HG02938 (cell line): ENCODE data around the gene GRAMD1A.
"Not testable (repeated sequence)": the region's sequence is repeated elsewhere in the genome, so short reads cannot be mapped to it uniquely, and the experiment has no call there.

Experiments
- ATAC-seq: cut with Tn5 transposase; IDR thresholded peaks from one replicate; pipeline ENCODE4 v1.9.1; 2021; ENCODE audit warnings: mild to moderate bottlenecking, moderate library complexity; ENCODE audit not compliant: unreplicated experiment

GRAMD1A gene

DNA sequence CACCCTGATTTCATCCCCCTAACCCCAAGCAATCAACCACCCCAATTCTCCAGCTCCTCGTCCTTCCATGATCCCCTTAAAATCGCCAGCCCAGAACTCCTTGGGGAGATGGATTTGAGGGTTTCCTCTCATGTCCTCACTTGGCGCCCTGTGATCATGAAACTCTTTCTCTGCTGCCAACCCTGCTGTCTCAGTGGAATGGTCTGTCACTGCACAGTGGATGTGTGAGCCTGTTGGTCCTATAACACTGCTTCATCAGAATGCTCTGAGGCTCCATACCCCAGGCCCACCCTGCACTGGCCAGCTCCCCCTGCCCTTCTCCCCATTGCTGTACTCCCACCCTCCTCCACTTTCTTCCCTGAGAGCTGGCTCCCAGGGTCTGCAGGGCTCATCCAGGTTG is 23.5 kb upstream of the GRAMD1A start:
- ATAC-seq: no peak

DNA sequence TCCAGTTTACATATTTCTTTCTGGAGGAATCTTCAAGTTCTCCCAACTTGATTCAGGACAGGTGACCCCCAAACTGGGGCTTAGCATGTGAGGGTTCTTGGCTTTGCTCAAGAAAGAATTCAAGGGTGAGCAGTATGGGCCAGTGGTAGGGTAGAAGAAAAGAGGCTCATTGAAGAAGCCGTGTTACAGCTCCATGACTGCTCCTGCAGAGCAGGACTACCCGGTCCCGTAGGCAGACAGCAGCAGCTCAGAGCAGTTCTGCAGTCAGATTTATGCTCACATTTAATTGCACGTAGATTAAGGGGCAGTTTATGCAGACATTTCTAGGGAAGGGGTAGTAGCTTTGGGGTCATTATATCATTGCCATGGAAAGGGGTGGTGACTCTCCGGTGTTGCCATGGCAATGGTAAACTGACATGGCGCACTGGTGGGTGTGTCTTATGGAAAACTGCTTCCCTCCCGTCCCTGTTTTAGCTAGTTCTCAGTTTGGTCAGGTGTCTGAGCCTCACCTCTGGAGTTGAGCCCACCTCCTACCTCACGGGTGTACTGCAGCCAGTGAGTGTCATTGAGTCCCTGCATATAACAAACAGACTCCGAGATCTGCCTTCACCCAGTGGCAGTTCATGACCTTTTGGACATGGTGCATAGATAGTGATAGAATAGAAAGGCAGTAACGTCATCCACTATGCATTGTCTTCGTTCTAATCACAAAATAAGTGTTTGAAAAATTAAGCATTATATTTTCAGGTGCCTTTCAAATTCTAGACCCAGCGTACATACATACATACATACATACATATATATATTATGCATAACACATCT is 20.1 kb upstream of the GRAMD1A start:
- no peak for ATAC-seq

DNA sequence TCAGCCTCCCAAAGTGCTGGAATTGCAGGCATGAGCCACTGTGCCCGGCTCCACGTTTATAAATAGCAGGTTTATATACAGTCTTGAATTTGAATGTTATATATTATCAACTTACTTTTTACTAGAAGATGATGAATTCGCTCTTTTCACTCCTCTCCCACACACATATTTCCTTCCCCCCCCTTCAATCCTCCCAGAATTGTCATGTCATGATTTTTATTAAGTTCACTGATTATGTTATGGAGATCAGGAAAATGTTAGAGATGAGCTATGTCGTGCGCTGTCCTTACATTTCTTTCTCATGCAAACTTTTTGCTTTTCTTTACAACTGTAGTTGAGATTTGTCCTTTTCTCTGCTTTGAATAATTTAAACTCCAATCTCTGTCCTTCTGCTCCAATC is 17.8 kb upstream of the GRAMD1A start:
- no peak for ATAC-seq

DNA sequence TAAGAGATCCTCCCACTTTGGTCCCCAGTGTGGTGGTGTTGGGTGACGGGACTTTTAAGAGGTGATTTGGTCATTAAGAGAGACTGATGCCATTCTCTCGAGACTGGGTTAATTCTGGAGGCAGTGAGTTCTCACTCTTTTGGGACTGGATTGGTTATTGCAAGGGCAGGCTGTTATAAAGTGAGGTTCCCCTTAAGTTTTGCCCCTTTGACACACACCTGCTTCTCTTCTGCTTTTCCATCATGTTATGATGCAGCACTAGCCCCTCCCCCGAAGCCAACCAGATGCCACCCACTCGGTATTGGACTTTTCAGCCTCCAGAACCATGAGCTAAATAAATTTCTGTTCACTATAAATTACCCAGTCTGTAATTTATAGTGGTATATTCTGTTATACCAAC is 16.3 kb upstream of the GRAMD1A start:
- ATAC-seq: no peak

DNA sequence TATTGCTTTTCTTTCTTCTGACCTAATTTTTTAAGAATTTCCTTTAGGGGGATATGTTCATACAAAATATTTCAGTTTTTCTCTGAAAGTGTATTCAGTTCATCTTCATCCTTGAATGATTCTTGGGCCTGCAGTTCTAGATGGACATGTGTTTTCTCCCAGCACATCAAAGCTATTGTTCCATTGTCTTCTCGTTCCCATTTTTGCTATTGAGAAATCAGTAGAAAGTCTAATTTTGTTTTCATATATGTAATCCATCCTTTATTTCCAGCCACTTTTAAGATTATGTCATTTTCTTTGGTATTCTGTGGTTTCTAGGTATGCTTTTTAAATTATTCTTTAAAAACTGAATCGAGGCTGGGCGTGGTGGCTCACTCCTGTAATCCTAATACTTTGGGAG is 15.8 kb upstream of the GRAMD1A start:
- no peak for ATAC-seq

DNA sequence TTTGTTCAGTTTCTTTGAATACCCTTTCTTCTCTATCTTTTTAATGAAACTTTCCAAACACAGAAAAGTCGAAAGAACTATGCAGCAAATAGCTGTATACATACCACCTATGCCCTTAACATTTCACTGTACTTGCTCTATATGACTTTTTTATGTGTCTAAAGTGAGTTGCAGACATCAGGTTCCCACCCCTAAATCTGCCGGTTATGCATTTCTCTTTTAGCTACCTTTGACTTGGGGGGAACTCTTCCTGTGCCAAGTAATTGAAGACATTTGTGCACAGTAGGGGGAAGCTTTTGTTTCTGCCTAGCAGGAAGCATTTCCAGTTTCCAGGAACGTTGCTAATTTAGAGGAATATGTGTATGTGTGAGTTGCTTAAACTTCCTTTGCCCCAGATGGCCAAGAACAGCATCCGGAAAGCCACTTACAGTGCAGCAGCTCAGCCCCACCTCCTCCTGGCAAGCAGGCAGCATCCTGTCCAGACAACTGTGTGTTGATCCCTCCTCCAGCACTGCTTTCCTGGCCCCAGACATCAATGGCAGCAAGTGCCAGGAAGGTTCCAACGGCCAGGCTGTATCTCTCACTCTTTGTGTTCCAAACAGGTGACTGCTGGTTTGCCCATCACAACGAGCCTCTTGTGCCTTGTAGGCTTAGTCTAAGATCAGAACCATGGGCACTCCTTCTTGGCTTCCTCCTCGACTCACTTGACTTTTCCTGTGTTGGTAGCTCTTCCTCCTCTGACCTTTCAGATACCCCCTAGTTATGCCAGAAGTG is 14.7 kb upstream of the GRAMD1A start:
- no peak for ATAC-seq

DNA sequence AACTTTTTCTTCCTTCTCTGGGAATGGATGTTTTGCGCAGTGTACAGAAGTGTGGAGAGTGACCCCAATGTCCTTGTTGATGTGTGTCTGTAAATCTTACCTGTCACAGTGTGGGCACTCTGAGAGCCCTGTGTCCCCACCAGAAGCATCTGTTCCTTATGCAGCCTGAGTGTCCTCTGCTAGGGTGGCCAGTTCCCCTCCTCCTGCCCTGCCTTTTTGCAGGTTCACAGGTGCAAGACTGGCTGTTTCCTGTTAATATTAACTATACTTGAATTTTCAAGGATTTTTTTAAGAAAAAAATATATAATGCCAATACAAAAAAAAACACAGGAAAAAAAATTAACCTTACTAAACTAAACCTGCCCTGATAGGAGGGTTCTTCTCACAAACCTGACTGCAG is 12.0 kb upstream of the GRAMD1A start:
- ATAC-seq: no peak

DNA sequence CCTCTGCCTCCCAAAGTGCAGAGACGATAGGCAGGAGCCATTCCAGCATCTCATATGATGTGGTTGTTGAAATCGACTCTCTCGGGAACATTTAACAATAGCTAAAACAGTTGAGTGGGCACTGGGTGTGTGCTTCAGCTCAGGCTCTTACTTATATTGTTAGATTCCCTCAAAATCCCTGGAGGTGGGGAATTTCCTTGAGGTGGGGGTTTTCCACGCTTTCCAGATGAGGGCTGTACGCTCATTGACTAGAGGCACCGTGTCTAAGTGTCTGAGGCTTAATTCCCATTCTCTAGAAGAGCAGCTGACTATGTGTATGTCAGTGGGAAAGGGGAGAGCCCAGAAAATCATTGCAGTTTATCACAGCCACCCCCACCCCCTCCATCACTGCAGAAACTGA is 10.8 kb upstream of the GRAMD1A start:
- no peak for ATAC-seq

DNA sequence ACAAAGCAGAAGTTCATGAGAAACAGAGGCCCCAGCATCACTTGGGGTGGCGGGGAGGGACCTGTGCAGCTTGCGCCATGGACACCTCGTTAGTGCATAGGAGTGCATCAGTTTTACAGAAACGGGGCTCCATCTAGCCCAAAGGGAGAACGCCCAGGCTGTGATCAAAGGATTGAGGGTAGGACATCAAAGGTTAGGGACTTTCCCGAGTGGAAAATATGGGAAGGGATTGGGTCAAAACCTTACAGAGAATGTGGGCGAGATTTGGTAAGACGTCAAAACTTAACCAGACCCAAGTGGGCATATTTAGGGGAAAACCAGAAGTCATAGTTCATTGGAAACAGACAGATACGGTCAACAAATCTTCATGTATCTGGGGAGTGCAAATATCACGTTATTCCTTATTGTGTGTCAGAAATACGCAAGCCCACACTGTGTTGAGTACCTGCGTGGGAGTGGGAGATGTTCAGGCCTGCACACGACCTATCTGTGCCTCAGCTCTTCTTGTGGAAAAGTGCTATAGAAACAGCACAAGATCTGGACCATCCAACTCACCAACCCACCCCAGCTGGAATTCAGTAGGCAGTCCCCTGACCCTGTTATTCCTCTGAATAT is 9.4 kb upstream of the GRAMD1A start:
- ATAC-seq: no peak

DNA sequence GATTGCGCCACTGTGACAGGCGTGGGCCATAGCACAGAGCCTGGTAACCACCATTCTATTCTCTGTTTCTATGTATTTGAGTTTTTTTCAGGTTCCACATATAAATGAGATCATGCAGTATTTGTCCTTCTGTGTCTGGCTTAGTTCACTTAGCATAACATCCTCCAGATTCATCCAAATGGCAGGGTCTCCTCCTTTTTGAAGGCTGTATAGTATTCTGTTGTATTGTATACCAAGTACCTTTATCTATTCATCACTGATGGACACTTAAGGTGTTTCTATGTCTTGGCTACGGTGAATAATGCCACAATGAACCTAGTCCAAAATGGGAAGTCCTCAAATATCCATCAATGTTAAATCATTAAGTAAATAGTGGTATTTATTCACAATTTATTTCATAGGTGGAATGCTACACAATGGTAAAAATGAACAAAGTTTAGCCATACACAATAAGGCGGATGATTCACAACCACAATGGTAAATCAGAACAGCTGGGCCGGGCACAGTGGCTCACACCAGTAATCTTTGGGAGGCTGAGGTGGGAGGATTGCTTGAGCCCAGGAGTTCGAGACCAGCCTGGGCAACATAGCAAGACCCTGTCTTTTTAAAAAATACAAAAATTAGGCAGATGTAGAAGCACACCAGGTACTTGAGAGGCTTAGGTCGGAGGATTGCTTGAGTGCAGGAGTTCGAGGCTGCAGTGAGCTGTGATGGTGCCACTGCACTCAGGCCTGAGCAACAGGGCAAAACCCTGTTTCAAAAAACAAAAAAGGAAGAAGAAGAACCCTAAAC is 8.4 kb upstream of the GRAMD1A start:
- no peak for ATAC-seq

DNA sequence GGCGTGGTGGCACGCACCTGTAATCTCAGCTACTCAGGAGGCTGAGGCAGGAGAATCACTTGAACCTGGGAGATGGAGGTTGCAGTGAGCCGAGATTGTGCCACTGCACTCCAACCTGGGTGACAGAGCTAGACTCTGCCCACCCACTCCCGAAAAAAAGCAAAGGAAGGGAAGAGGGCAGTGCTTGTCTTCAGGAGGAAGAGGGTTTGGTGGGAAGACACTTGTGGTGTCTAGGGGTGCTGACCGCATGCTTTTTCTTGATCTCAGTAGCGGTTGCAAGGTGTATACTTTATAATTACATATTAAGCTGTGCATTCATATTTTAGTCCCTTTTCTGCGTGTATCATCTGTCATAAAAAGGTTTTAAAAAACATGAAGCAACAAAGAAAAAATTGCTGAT is 7.5 kb upstream of the GRAMD1A start:
- ATAC-seq: not testable (repeated sequence)

DNA sequence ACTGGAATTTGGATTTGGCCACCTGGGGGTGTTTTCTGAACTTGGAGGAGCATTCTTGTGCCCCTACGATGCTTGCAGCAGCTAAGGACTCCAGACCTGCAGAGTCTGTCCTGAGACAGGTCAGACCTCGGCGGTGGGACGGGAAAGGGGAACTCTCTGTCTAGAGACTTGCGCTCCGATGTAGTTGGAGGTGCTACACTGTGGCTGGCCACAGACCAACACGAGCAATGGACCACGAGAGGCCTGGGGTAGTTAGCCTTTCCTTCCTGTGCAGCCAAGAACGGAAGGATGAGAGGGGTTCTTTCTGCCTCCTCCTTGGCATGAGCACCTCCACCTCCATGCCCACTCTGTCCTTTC is 5.9 kb upstream of the GRAMD1A start:
- no peak for ATAC-seq

DNA sequence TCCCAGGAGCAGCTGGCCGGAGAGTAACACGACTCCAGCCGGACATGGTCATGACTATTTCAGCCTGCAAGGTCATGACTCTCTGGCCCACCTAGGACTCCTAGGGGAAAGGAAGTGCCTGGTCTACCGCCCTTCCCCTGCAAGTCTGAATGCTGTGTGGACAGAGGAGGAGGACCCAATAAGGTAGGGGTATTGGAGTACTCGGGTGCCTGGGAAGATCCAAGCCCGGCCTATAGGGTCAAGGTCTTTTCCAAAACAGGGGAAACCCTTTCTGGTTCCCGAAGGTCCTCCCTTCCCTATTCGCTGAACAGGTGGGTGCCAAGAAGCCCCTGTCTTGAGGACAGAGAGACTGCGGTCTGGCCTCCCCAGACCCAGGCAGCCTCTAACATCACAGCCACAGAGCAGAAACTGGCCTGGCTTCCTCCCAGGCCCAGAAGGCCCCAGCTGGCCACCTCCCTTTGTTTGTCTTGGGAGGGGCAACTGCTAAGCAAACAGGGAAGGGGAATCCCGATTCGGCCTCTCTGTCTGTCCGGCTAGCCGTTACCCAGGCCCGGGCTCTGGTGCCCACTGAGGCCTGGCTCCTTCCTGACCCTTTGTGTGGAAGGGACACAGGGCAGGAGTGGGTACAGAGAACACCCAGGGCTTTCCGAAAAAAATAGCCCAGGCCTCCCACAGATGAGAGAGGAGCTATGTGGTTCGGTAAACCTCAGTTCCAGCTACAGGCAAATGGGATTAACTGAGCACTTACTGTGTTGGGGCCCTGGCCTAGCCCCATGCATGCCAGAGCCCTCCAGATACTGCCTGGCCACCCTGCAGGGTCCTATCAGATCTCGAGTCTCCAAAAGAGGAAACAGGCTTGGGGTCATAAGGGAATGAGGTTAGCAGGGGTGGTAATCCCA is 5.2 kb upstream of the GRAMD1A start:
- no peak for ATAC-seq

DNA sequence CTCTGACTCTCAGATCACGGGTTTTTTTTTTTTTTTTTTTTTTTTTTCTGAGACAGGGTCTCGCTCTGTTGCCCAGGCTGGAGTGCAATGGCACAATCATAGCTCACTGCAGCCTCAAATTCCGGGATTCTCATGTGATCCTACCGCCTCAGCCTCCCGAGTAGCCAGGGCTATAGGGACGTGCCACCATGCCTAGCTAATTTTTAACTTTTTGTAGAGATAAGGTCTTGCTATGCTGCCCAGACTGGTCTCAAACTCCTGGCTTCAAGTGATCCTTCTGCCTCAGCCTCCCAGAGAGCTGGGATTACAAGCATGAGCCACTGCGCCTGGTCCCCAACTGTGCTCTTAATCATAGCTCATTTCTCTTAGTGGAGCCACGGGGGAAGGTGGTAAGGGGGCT is 4.6 kb upstream of the GRAMD1A start:
- no peak for ATAC-seq

DNA sequence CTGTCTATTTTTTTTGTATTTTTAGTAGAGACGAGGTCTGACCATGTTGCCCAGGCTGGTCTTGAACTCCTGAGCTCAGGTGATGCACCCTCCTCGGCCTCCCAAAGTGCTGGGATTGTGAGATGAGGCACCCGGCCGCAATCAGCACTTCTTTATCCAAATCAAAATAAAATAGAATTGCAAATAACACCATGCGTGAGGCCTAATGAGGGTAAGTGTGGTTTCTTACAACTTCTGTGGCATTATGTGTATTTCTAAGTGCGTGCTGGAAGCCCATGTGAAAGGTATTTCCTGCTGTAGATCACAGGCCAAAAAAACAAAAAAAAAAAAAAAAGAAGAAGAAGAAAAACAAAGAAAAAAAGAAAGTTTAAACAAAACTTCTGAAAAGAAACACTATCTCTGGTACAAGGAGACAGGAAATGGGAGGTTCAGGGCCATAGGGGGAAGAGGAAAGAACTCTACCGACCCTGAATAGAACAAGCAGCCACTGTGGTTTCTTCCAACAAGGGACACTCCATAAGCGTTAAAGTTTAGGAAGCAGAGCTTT is 3.0 kb upstream of the GRAMD1A start:
- no peak for ATAC-seq

DNA sequence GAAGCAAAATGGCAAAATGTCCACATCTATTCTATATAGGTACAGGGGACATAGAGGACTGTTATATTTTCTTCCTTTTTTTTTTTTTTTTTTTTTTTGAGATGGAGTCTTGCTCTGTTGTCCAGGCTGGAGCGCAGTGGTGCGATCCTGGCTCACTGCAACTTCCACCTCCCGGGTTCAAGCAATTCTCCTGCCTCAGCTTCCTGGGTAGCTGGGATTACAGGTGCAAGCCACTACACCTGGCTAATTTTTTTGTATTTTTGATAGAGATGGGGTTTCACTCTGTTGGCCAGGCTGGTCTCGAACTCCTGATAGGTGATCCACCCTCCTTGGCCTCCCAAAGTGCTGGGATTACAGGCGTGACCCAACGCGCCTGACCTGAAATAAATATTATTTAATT is 1.9 kb upstream of the GRAMD1A start:
- not testable (repeated sequence) for ATAC-seq

DNA sequence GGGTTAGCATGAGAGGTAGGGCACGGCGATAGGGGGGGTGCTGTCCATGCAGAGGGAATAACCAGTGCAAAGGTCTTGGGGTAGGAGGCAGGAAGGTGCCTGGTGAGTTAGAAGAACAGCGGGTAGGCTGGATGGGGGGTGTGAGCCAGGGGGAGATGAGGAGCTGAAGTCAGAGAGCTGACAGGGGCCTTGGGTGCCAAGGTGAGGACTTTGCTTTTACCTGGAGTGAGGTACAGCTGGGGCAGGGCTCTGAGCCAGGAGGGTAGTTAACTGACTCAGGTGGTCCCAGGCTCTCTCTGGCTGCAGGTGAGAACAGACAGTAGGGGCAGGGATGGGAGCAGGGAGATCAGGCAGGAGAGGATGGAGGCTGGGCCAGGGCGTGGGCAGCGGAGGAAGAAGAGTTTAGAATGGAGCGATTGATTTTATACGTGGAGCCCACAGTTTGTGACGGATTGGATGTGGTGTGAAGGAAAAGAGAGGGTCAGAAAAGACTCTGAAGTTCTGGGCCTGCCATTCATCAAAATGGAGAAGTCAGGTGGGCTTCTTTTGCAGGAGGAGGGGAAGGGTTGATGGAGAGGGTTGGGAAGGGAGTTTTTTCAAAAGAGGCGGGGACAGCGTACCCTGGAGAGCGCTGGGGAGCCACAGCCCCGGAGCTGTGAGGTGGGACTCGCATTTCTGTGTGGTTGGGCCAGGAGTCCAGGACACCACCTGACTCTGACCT is 1.2 kb upstream of the GRAMD1A start:
- ATAC-seq: no peak

DNA sequence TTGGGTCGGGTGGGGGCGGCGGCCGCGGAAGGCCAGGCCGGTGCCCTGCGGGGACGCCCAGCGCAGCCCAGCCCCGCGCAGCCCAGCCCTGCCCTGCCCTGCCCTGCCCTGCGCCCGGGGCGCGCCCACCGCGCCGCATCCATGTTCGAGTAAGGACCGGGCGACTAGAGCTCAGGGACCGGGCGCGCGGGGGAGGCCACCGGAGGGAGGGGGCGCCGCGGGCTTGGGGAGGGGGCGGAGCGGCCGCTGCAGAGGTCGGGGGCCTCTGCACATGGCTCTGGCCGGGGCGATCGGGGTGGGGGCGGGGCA is 169 bp downstream of the GRAMD1A start:
- no peak for ATAC-seq

DNA sequence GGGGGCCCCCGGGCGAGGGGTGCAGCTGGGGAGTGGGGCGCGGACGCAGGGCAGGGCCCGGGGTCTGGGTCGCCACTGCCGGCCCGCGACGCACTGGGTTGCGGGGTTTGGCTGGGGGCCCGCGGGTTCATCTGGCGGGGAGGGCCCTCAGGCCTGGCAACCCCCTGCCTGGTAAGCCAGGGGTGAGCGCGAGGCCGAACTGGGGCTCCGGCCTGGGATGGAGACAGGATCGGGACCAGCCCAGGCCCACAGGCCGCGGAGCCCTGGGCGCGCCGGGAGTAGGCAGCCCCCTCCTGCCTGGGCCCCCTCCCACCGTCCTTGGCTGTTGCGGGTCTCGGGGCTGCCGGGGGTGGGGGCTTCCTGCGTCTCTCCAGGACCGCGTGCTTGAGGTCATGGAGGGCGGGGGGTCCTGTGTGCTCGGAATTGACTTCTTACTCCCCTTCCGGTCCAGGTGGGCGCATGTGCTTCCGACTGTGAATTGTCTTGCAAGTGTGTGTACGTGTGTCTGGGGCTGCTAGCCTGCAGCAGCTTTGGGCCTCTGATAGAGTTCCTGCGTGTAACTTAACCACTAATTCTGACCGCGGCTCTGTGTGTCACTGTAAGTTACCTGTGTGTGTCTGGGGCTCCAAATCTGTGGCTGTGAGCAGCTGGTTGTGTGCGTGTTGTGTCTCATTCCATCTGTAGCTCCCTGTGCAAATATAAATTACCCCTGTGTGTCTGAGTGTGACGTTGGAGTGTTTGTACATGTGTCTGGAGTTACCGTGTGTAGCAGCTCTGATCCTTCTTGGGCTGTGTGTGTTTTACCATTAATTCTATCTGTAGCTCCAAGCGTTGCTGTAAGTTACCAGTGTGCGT is 751 bp downstream of the GRAMD1A start:
- no peak for ATAC-seq
